Measurements from ENCODE around the gene DCHS1. TPM values are rescaled to one million over a fixed set of nuclear protein-coding genes. Genes with fewer than 3 reads are reported as not detected.
A peak's percentile ranks its signal among the peaks of the same experiment; 100 is the strongest.

The DCHS1 gene
- total RNA-seq, 1 experiment from 2014 or later, result 14.2 TPM

DNA sequence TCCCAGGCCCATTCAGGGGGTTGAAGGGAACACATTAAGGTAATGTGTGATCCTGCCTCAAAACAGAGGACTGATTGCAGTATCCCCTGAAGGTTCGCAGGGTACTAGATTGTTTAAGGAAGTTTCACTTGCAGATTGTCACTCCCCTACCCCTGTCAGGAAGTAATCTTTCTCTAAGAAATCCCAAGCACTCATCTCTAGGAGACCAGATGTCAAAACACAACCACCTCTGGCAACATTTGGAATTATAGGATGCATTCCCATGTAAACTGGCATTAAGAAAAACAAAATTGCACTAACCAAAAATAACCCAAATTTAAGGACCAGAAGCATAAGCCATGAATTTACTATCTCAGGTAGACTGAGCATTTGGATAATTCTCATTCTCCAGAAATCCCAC is 25.9 kb upstream of the DCHS1 start:
- Mint-ChIP-seq H3K36me3 (peaks cover 21% of the 10 kb centered on the region), H3K9me3 (no peaks in the 10 kb centered on the region), H3K27ac (peak overlapping the region; percentile 64), H3K4me1 (peaks cover 26% of the 10 kb centered on the region), H3K27me3 (ENCODE audit: low read depth) (no peaks in the 10 kb centered on the region; the same call in 1 of the 2 replicates), H3K4me3 (peak overlapping the region; percentile 99)
- TF ChIP-seq, protein P1, sequence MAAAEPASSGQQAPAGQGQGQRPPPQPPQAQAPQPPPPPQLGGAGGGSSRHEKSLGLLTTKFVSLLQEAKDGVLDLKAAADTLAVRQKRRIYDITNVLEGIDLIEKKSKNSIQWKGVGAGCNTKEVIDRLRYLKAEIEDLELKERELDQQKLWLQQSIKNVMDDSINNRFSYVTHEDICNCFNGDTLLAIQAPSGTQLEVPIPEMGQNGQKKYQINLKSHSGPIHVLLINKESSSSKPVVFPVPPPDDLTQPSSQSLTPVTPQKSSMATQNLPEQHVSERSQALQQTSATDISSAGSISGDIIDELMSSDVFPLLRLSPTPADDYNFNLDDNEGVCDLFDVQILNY (CRISPR knock-in tag; IDR thresholded peaks at IDR 0.05), result no peak
- TF ChIP-seq CREB1 (CRISPR knock-in tag; IDR thresholded peaks at IDR 0.05) (no peak), MXD4 (CRISPR knock-in tag; IDR thresholded peaks at IDR 0.05; ENCODE audit: borderline replicate concordance) (no peak), PRDM15 (CRISPR knock-in tag; IDR thresholded peaks at IDR 0.05) (no peak), SMAD4 (CRISPR knock-in tag; IDR thresholded peaks at IDR 0.05) (no peak), NR2C2 (CRISPR knock-in tag; IDR thresholded peaks at IDR 0.05) (no peak), MYBL2 (CRISPR knock-in tag; IDR thresholded peaks at IDR 0.05) (no peak), ZNF416 (CRISPR knock-in tag; IDR thresholded peaks at IDR 0.05) (no peak), HMGA2 (CRISPR knock-in tag; IDR thresholded peaks at IDR 0.05) (no peak), E2F1 (CRISPR knock-in tag; IDR thresholded peaks at IDR 0.05) (no peak), ZNF138 (CRISPR knock-in tag; conservative IDR thresholded peaks at IDR 0.05) (no peak), NFATC4 (CRISPR knock-in tag; IDR thresholded peaks at IDR 0.05) (no peak), IRF2 (CRISPR knock-in tag; IDR thresholded peaks at IDR 0.05; ENCODE audit: borderline replicate concordance, low read depth) (no peak), TP53 (CRISPR knock-in tag; IDR thresholded peaks at IDR 0.05) (no peak)
- TF ChIP-seq, protein P2, sequence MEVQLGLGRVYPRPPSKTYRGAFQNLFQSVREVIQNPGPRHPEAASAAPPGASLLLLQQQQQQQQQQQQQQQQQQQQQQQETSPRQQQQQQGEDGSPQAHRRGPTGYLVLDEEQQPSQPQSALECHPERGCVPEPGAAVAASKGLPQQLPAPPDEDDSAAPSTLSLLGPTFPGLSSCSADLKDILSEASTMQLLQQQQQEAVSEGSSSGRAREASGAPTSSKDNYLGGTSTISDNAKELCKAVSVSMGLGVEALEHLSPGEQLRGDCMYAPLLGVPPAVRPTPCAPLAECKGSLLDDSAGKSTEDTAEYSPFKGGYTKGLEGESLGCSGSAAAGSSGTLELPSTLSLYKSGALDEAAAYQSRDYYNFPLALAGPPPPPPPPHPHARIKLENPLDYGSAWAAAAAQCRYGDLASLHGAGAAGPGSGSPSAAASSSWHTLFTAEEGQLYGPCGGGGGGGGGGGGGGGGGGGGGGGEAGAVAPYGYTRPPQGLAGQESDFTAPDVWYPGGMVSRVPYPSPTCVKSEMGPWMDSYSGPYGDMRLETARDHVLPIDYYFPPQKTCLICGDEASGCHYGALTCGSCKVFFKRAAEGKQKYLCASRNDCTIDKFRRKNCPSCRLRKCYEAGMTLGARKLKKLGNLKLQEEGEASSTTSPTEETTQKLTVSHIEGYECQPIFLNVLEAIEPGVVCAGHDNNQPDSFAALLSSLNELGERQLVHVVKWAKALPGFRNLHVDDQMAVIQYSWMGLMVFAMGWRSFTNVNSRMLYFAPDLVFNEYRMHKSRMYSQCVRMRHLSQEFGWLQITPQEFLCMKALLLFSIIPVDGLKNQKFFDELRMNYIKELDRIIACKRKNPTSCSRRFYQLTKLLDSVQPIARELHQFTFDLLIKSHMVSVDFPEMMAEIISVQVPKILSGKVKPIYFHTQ (CRISPR knock-in tag; IDR thresholded peaks at IDR 0.05), result no peak
- ChIA-PET CTCF (no interaction called here), POLR2A (no interaction called here)
- DNase-seq (ENCODE audit: low spot score) (no peak), ATAC-seq (no peak)

DNA sequence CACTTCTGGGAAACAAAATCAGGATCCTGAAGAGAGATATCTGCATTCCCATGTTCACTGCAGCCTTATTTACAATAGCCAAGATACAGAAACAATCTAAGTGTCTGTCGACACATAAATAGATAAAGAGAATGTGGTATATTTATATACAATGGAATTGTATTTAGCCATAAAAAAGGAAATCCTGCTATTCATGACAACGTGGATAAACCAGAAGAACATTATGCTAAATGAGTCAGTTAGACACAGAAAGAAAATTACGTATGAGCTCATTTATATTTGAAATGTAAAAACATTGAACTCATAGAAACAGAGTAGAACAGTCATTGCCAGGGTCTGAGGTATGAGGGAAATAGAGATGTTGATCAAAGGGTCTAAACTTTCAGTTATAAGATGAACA is 21.4 kb upstream of the DCHS1 start:
- H3K36me3 Mint-ChIP-seq, result peaks cover 16% of the 10 kb centered on the region
- CTCF ChIA-PET, result interaction anchor here (0.7 kb wide), 1 partner anchor 146 kb away, joined by 3 read pairs; no protein-coding TSS in a partner anchor
- no peaks in the 10 kb centered on the region for H3K9me3 Mint-ChIP-seq
- TF ChIP-seq, protein P3, sequence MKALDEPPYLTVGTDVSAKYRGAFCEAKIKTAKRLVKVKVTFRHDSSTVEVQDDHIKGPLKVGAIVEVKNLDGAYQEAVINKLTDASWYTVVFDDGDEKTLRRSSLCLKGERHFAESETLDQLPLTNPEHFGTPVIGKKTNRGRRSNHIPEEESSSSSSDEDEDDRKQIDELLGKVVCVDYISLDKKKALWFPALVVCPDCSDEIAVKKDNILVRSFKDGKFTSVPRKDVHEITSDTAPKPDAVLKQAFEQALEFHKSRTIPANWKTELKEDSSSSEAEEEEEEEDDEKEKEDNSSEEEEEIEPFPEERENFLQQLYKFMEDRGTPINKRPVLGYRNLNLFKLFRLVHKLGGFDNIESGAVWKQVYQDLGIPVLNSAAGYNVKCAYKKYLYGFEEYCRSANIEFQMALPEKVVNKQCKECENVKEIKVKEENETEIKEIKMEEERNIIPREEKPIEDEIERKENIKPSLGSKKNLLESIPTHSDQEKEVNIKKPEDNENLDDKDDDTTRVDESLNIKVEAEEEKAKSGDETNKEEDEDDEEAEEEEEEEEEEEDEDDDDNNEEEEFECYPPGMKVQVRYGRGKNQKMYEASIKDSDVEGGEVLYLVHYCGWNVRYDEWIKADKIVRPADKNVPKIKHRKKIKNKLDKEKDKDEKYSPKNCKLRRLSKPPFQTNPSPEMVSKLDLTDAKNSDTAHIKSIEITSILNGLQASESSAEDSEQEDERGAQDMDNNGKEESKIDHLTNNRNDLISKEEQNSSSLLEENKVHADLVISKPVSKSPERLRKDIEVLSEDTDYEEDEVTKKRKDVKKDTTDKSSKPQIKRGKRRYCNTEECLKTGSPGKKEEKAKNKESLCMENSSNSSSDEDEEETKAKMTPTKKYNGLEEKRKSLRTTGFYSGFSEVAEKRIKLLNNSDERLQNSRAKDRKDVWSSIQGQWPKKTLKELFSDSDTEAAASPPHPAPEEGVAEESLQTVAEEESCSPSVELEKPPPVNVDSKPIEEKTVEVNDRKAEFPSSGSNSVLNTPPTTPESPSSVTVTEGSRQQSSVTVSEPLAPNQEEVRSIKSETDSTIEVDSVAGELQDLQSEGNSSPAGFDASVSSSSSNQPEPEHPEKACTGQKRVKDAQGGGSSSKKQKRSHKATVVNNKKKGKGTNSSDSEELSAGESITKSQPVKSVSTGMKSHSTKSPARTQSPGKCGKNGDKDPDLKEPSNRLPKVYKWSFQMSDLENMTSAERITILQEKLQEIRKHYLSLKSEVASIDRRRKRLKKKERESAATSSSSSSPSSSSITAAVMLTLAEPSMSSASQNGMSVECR (CRISPR knock-in tag; IDR thresholded peaks at IDR 0.05; ENCODE audit: borderline replicate concordance), result no peak
- TF ChIP-seq SP1 (CRISPR knock-in tag; conservative IDR thresholded peaks at IDR 0.05) (no peak), CTCF (IDR thresholded peaks at IDR 0.05) (no peak), TEAD4 (CRISPR knock-in tag; IDR thresholded peaks at IDR 0.05) (no peak)
- TF ChIP-seq, protein P4, sequence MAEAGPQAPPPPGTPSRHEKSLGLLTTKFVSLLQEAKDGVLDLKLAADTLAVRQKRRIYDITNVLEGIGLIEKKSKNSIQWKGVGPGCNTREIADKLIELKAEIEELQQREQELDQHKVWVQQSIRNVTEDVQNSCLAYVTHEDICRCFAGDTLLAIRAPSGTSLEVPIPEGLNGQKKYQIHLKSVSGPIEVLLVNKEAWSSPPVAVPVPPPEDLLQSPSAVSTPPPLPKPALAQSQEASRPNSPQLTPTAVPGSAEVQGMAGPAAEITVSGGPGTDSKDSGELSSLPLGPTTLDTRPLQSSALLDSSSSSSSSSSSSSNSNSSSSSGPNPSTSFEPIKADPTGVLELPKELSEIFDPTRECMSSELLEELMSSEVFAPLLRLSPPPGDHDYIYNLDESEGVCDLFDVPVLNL (CRISPR knock-in tag; IDR thresholded peaks at IDR 0.05; ENCODE audit: borderline replicate concordance, low read depth), result no peak
- H3K4me3 Mint-ChIP-seq, result no peak overlapping the region
- POLR2A ChIA-PET, result interaction anchor here (0.6 kb wide), 1 partner anchor 1104 kb away, joined by 3 read pairs; no protein-coding TSS in a partner anchor
- DNase-seq (ENCODE audit: low spot score) (no peak), ATAC-seq (no peak)
- H3K4me1 Mint-ChIP-seq, result peaks cover 12% of the 10 kb centered on the region
- no peak overlapping the region for H3K27ac Mint-ChIP-seq
- H3K27me3 Mint-ChIP-seq (ENCODE audit: low read depth), result no peaks in the 10 kb centered on the region; the same call in 1 of the 2 replicates
